ELF-1 (cell line): Measurements from ENCODE around the gene SHROOM2.

ENCODE experiments used
- DNase-seq: peaks from one replicate; pipeline ENCODE4 v3.0.0-alpha.2; 2016; ENCODE audit warnings: low read depth, low spot score

SHROOM2 gene

GRCh38 chrX:9865804-9866472 lies 79.7 kb downstream of the SHROOM2 start:
- DNase-seq, result no peak

DNA sequence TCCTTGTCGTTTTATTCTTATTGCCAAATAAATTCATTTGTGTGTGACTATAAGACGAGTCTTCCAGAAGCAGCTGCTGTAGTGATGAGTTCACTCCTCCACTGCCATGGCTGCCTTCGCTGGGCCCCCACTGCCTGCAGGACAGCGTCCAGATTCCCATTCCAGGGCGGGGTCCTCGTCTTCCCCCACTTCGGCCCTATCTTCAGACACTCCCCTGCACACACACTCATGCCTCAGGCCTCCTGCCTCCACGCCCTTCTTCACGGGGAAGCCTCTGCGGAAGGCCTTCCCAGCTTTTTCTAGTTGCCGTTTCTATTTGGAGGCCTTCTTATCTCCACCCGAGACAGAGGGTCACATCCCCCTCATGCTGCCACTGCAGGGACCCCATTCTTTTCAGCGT lies 80.4 kb downstream of the SHROOM2 start:
- DNase-seq, result no peak

DNA sequence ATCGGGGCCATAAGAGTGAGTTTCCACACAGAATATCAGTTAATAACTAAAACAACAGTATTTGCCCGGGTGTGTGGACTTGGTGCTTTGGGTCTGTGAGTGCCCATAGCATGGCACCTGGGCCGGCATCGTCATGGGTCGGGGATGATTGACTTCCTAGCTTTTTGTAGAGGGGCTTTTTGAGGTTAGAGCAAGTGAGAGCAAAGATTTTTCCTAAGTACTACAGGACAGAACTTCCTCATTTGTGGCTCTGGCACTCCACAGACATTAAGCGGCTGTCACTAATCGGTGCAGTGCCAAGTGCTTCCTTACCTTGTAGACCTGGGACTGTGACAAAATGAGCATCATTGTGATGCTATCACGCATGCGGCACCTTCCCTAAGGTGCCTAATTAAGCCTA lies 81.0 kb downstream of the SHROOM2 start:
- no peak for DNase-seq

- no peak for DNase-seq
Observed at GRCh38 chrX:9867753-9868152, 81.5 kb downstream of the SHROOM2 start.

GRCh38 chrX:9871701-9872268 lies 85.6 kb downstream of the SHROOM2 start:
- no peak for DNase-seq

- DNase-seq, result peak; percentile 63
Observed at GRCh38 chrX:9873360-9873759, 87.1 kb downstream of the SHROOM2 start.

GRCh38 chrX:9873952-9874351 lies 87.7 kb downstream of the SHROOM2 start:
- DNase-seq, result peak; percentile 73

DNA sequence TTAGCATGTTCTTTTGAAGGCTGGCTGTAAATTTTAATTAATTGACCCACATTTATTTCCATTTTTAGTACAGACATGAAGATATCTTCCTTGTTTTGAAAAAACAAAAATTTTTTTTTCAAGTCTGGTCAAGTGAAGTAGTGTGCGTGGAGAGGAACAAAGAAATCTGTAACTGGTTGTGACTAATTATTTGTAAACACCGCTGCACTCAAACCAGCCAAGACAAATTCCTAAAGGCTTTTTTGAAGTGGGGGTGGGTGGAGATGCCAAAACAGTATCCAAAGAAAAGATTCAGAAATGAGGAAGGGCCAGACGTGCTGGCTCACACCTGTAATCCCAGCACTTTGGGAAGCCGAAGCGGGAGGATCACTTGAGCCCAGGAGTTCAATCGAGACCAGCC lies 88.3 kb downstream of the SHROOM2 start:
- no peak for DNase-seq

GRCh38 chrX:9875801-9876200 lies 89.6 kb downstream of the SHROOM2 start:
- DNase-seq, result peak; percentile 69

DNA sequence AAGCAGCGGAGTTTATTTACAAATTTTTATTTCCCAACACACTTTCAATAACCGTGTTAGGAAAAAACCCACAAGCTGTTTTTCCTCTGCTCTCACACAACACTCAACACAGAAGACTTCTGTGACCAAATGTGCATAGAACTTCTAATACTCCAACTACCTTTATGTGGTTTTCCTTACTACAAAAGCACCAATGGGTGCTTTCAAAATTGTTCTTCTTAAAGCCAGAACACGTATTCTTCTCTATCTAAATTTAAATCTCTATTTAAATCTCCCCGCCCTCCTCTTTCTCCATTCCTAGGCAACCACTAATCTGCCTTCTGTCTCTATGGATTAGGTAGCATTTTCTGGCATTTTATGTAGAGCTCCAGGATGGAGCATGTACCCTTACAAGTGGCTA lies 90.0 kb downstream of the SHROOM2 start:
- no peak for DNase-seq

DNA sequence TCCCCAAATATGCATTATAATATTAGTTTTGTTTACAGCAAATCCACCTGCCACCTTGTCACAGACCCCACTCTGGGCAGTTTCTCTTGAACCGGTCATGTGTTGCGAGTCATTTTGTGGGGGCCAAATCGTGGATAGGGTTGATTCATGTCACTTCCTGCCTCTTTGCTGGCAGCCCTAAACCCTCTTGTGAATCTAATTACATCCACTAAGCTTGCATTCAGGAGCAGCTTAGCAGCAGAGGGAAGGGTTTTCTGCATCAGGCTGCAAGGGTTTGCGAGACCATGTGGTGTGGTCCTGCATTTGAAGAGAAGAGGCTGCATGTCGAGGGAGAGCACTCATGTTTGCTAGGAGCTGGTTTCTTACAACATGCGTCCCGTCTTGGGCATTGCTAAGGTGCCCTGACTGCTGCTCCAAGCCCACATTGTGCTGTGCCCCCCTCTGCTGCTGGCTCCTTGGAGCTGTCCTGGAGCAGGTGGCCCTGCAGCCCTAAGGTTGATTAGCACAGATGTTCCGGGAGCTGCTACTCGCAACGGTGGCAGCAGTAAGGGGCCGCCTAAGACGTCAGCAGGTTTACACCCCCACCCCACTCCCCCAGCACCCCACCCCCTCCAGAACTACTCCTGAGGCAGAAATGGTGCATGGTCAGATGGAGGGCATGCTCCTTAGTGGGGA lies 92.1 kb downstream of the SHROOM2 start:
- DNase-seq, result no peak

GRCh38 chrX:9880237-9880636 lies 94.0 kb downstream of the SHROOM2 start:
- no peak for DNase-seq

DNA sequence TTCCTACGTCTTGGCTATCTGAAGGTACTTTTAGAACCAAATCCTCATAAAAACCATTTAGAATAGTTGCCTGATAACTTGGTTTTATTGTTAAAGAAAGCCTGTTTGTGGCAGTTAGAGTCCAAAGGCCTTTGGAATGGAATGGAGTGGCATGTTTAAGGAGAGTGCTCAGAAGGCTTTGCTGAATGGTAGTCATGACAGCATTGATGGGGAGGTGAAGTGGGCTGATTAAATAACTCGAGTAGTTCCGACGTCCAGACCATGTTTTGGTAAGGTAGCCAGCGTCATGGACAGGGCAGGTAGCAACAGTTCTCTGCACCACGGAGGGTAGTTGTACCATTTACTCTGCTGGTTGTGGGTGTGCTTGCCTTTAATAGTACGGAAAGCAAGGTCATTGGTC lies 94.6 kb downstream of the SHROOM2 start:
- no peak for DNase-seq

GRCh38 chrX:9882669-9883446 lies 96.6 kb downstream of the SHROOM2 start:
- peak; percentile 47 for DNase-seq

GRCh38 chrX:9884031-9884779 lies 98.0 kb downstream of the SHROOM2 start:
- no peak for DNase-seq

DNA sequence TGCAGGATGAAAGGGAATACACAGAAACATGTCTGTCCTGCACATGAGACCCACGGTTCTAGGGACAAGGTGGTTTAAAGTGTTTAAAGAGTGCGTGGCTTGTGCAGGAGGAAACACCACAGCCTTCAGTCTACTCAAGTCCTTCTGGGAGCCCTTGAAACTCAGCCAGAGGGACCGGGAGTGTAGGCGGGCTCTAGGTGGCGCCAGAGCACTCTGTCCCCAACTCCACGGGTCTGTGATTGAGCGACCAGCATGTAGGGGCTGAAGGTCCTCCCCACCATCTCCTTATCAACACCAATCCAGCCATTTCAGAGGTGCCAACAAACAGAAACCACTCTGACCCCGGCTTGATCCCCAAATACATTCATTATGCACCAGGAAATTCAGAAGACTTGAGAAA lies 98.9 kb downstream of the SHROOM2 start:
- DNase-seq, result peak; percentile 92

GRCh38 chrX:9887659-9888297 lies 101.5 kb downstream of the SHROOM2 start:
- DNase-seq, result no peak

- no peak for DNase-seq
Observed at GRCh38 chrX:9888953-9889470, 102.8 kb downstream of the SHROOM2 start.

- DNase-seq, result no peak
Observed at GRCh38 chrX:9890681-9891091, 104.5 kb downstream of the SHROOM2 start.

- no peak for DNase-seq
Observed at GRCh38 chrX:9895225-9895912, 109.1 kb downstream of the SHROOM2 start.
